Erythroblast (primary cell): Measurements from ENCODE around the gene BMF.

ENCODE experiments used
- GATA1 ChIP-seq: IDR thresholded peaks from 2 replicates; pipeline ENCODE4 v1.6.1; 2011; ENCODE audit warnings: low read depth, mild to moderate bottlenecking, control low read depth, low read length, moderate library complexity
- POLR2A ChIP-seq: IDR thresholded peaks from 2 replicates; pipeline ENCODE4 v1.6.1; 2011; ENCODE audit warnings: mild to moderate bottlenecking, low read length

DNA sequence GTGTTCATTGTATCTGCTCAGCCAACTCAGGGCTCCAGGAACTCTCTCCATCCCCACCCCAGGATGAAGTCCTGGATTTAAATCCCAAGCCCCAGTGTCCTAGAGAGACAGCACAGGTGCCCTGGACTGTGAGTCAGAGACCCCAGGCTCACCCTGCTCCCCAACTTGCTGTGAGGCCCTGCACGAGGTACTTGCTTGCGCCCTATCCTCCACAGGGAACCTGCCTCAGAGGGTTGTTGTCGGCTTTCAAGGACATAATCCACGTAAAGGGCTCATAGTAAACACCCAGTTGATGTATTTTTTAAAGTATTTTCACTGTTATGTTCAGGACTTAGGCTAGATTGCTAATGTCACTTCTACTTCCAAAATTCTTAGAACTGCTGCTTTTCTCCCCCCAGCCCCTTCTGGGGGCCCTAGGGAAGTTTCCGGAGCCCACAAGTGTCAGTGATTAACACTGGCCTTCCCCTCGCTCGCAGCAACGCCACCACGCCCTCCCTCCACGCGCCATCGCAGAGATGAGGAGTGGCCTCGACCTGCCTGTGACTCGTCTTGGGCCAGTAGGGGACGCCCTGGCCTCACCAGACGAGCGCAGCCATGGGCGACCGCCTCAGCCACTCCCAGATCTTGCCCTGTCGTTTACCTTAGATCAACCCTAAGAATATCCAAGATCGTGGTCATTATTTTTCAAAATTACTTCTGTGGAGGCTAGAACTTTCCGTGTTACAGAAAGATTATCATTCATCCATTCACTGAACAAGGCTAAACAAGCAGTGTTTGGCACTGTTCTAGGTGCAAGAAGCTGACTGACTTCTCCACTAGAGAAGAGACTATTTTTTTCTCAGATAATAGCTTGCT lies 63.7 kb downstream of the BMF start:
- TF ChIP-seq POLR2A (no peak), GATA1 (no peak)
